GM12878 (cell line): Measurements from ENCODE around the gene PRSS12. TPM values are rescaled to one million over a fixed set of nuclear protein-coding genes. Genes with fewer than 3 reads are reported as not detected.

Experiments
- ATAC-seq: fragments of 200-7000 bp; cut with Tn5 transposase; 3 replicates; pipeline ENCODE4 v1.9.1; 2020; ENCODE audit warnings: mild to moderate bottlenecking, moderate library complexity
- BruUV-seq: library from RNA; stranded (reverse); fragments of 400-500 nt; replicated peaks from 2 replicates; lab custom pipeline; 2021; lab: Mats Ljungman, UMichigan
- CTCF ChIA-PET: fragments of 300-600 bp; sonication (Branson Sonifier 250); formaldehyde crosslinking; extraction: SDS; loops from one replicate; lab custom pipeline; 2021; ENCODE audit warnings: inconsistent platforms; lab: Yijun Ruan, JAX
- POLR2A ChIA-PET: fragments of 350-600 bp; formaldehyde crosslinking; extraction: SDS; loops from one replicate; lab custom pipeline; 2021; ENCODE audit warnings: inconsistent platforms; lab: Charles Lee
- RAD21 ChIA-PET: fragments of 300-600 bp; sonication (Branson Sonifier 250); formaldehyde crosslinking; loops from one replicate; lab custom pipeline; 2023; ENCODE audit warnings: antibody characterized with exemption; ENCODE audit not compliant: unreplicated experiment; lab: Charles Lee
- SMC1A ChIA-PET: fragments of 300-600 bp; sonication (Branson Sonifier 250); formaldehyde crosslinking; loops from one replicate; lab custom pipeline; 2023; ENCODE audit not compliant: unreplicated experiment, uncharacterized antibody; lab: Charles Lee
- DNase-seq: peaks from one replicate; pipeline ENCODE4 v3.0.0-alpha.2; 2011; ENCODE audit warnings: low read depth, low spot score
- FAIRE-seq: peaks from 3 replicates; lab custom pipeline; 2011; peaks lifted over from hg19 to GRCh38; lab: Jason Lieb, UNC
- H2AFZ ChIP-seq: 2 replicates; pipeline ENCODE4 v1.6.0; 2011; ENCODE audit warnings: low read depth, low read length, control low read depth; ENCODE audit not compliant: control insufficient read depth
- H3K27ac ChIP-seq: 2 replicates; pipeline ENCODE4 v1.5.1; 2011; ENCODE audit warnings: control low read depth; ENCODE audit not compliant: control insufficient read depth, insufficient read depth
- H3K27me3 ChIP-seq, 2 experiments: replicated peaks in 1 of 2; 2 replicates each; pipeline versions ENCODE4 v1.6.0 to v1.6.1; 2011; ENCODE audit warnings: low read length in 1 of 2; ENCODE audit not compliant: control insufficient read depth in 2 of 2, insufficient read depth in 2 of 2
- H3K36me3 ChIP-seq, 2 experiments: 2 replicates each; pipeline ENCODE4 v1.5.1; 2011; ENCODE audit warnings: low read length in 1 of 2; ENCODE audit not compliant: control insufficient read depth in 2 of 2, insufficient read depth in 2 of 2
- H3K4me1 ChIP-seq: 2 replicates; pipeline ENCODE4 v1.6.1; 2011; ENCODE audit warnings: mild to moderate bottlenecking, low read length, moderate library complexity, mixed read lengths; ENCODE audit not compliant: control insufficient read depth, insufficient read depth
- H3K4me2 ChIP-seq: 2 replicates; pipeline ENCODE4 v1.6.0; 2011; ENCODE audit warnings: control low read depth; ENCODE audit not compliant: control insufficient read depth, insufficient read depth
- H3K4me3 ChIP-seq: fragments of 200-600 bp; sonication (generic); 2 replicates; pipeline ENCODE4 v1.5.1; 2016
- H3K79me2 ChIP-seq: 2 replicates; pipeline ENCODE4 v1.6.0; 2011; ENCODE audit warnings: low read length; ENCODE audit not compliant: control insufficient read depth, insufficient read depth
- H3K9ac ChIP-seq: 2 replicates; pipeline ENCODE4 v1.8.0; 2011; ENCODE audit warnings: low read length, control low read depth, mixed read lengths; ENCODE audit not compliant: control insufficient read depth, insufficient read depth
- H3K9me3 ChIP-seq: replicated peaks from 3 replicates; pipeline ENCODE4 v1.5.1; 2011; ENCODE audit warnings: mild to moderate bottlenecking, low read length; ENCODE audit not compliant: control insufficient read depth, insufficient read depth
- H4K20me1 ChIP-seq: 2 replicates; pipeline ENCODE4 v1.6.0; 2011; ENCODE audit not compliant: control insufficient read depth, insufficient read depth
- CEBPB ChIP-seq, 2 experiments: fragments of 150-350 bp in 1 of 2; IDR thresholded peaks; 2 replicates each; pipeline ENCODE4 v1.6.1; 2012 to 2014; ENCODE audit warnings: low read depth in 2 of 2, low read length in 2 of 2, borderline replicate concordance in 1 of 2, inconsistent platforms in 1 of 2
- DPF2 ChIP-seq: fragments of 450-650 bp; IDR thresholded peaks from 2 replicates; pipeline ENCODE4 v1.6.1; 2017; ENCODE audit warnings: mild to moderate bottlenecking
- HCFC1 ChIP-seq: fragments of 150-350 bp; IDR thresholded peaks from 2 replicates; pipeline ENCODE4 v1.6.1; 2014; ENCODE audit warnings: low read length
- MEF2B ChIP-seq: fragments of 450-650 bp; IDR thresholded peaks from 2 replicates; pipeline ENCODE4 v1.6.1; 2018; ENCODE audit warnings: mild to moderate bottlenecking, moderate library complexity; ENCODE audit not compliant: partially characterized antibody, poor library complexity, severe bottlenecking
- NBN ChIP-seq: fragments of 450-650 bp; IDR thresholded peaks from 2 replicates; pipeline ENCODE4 v1.6.1; 2016
- NFYA ChIP-seq: IDR thresholded peaks from 2 replicates; pipeline ENCODE4 v1.6.1; 2011; ENCODE audit warnings: low read depth, mild to moderate bottlenecking, low read length, improper control_type of control experiment, borderline replicate concordance
- ZBED1 ChIP-seq: IDR thresholded peaks from 2 replicates; pipeline ENCODE4 v1.6.1; 2016; ENCODE audit warnings: borderline replicate concordance
- WGBS: methylation state at CpG from one replicate; pipeline ENCODE4 v1.1.6; 2016; ENCODE audit warnings: low lambda C conversion rate; ENCODE audit not compliant: insufficient replicate concordance, insufficient coverage; ENCODE audit errors: missing lambda C conversion rate; 5-methylcytosine and 5-hydroxymethylcytosine counted together
- in situ Hi-C: fragments of 300-500 bp; cut with MboI; formaldehyde crosslinking; loops from 9 replicates; pipeline ENCODE4 v1.14.3; 2018; ENCODE audit warnings: mixed read lengths
- intact Hi-C: fragments of 100-400 bp; cut with micrococcal nuclease; formaldehyde crosslinking; loops from one replicate; pipeline ENCODE4 v1.14.2; 2022; ENCODE audit not compliant: unreplicated experiment
- polyA plus RNA-seq, 11 experiments: library from polyadenylated mRNA; depleted of rRNA in 4 of 11; unstranded in 6 of 11; stranded (reverse) in 5 of 11; fragments of >200 nt; fragmentation: Nextera tagmentation in 4 of 11; fragmentation: Illumina TruSeq in 1 of 11; extraction: Ambion mirVana in 4 of 11; extraction: Trizol in 1 of 11; gene quantifications; 1 replicate in 1 of 11; 2 replicates in 10 of 11; pipeline versions ENCODE4 v1.2.1 to v1.2.3, GENCODE V29; 2011 to 2016; ENCODE audit warnings: inconsistent platforms in 2 of 11, missing spikeins in 2 of 11, low read depth in 1 of 11
- small RNA-seq: library from RNA; depleted of rRNA; stranded (forward); fragments of <200 nt; gene quantifications from one replicate; pipeline ENCODE3, GENCODE V24; 2014
- total RNA-seq, 4 experiments: library from RNA; depleted of rRNA in 3 of 4; stranded (reverse); fragments of >200 nt in 3 of 4; fragmentation: Illumina TruSeq in 1 of 4; extraction: Trizol in 1 of 4; gene quantifications; 2 replicates each; pipeline versions ENCODE4 v1.2.1 to v1.2.3, GENCODE V29; 2013 to 2021

Gene PRSS12
- total and polyA plus RNA-seq, 10 of the 15 experiments (the other 5 are each of a cell fraction or from before 2014, with no cell fraction given): 0.04 to 0.34 (median 0.11) TPM; not detected in 2

DNA sequence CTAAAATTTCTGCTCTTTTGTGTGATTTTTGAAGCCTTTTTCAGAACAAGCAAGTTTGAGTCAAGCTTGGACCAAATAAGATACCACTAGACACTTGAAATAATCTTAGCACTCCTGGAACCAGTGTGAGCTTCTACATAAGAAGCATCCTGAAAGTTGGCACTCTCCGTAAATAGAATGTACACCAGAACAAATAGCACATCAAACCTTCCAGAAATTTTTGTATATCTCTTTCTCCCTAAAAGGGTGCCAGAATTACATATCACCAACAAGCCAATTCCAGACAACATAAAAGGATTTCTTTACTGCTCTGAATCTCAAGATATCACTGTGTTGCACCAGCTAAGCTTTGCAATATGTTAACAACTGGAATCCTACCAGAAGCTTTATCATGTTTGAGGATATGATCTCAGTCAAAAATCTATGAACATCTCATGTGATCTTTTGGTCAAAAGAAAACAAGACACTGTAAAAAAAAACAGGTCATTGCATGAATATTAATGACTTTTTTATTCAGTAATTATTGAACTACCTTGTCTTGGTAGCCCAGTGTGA is 117.2 kb downstream of the PRSS12 start:
- Histone ChIP-seq H3K27me3 (no peaks in the 10 kb centered on the region), H3K4me1 (no peaks in the 10 kb centered on the region), H3K9ac (no peak overlapping the region), H3K27ac (no peak overlapping the region), H4K20me1 (no peaks in the 10 kb centered on the region), H3K36me3 (no peaks in the 10 kb centered on the region), H3K79me2 (no peaks in the 10 kb centered on the region), H3K9me3 (no peaks in the 10 kb centered on the region), H3K4me3 (no peak overlapping the region), H3K4me2 (no peak overlapping the region), H2AFZ (no peak overlapping the region)
- BruUV-seq: no TSS peak
- ATAC-seq (no peak), DNase-seq (no peak), FAIRE-seq (no peak)
- WGBS: 41% methylated on average over 1 of the region's 1 CpG
- TF ChIP-seq ZBED1 (no peak), DPF2 (no peak), HCFC1 (no peak), CEBPB (IDR thresholded peaks at IDR 0.05; ENCODE audit: borderline replicate concordance in 1 of 2, low read depth in 2 of 2, low read length in 2 of 2) (no peak), NBN (no peak), NFYA (no peak), MEF2B (no peak)
- ChIA-PET CTCF (interaction anchor here (0.9 to 1.4 kb wide), 3 partner anchors 11 to 16 kb away, joined by 3 to 4 read pairs (median 3); no protein-coding TSS in a partner anchor), POLR2A (no interaction called here), SMC1A (interaction anchor here (1.2 kb wide), 1 partner anchor 13 kb away, joined by 3 read pairs; no protein-coding TSS in a partner anchor), RAD21 (no interaction called here)
- intact Hi-C loops: no loop called here
- in situ Hi-C loops: no loop called here

Small RNA genes within 50 kb of the gene (small RNA-seq; reads per million reads assigned to genes)
- gene SNORA24: not detected
